WTC11 (cell line): ENCODE data around the gene OXT. TPM values are rescaled to one million over a fixed set of nuclear protein-coding genes. Genes with fewer than 3 reads are reported as not detected.

Experiments
- ATAC-seq: fragments of 200-7000 bp; cut with Tn5 transposase; 2 replicates; pipeline ENCODE4 v1.10.0; 2021; ENCODE audit warnings: mild to moderate bottlenecking, moderate library complexity
- CTCF ChIA-PET: fragments of 300-600 bp; sonication (Branson Sonifier 250); formaldehyde crosslinking; loops from one replicate; lab custom pipeline; 2021; ENCODE audit warnings: antibody characterized with exemption; lab: Charles Lee
- POLR2A ChIA-PET: fragments of 350-600 bp; sonication (Branson Sonifier 250); formaldehyde crosslinking; loops from one replicate; lab custom pipeline; 2021; ENCODE audit warnings: antibody characterized with exemption; lab: Charles Lee
- DNase-seq: peaks from one replicate; pipeline ENCODE4 v3.0.0; 2021; ENCODE audit warnings: low spot score
- H3K27ac Mint-ChIP-seq: 2 replicates; pipeline ENCODE4 v1.8.0; 2021; ENCODE audit warnings: mixed read lengths
- H3K27me3 Mint-ChIP-seq: 2 replicates; pipeline ENCODE4 v1.8.0; 2021; ENCODE audit warnings: low read depth, mild to moderate bottlenecking, moderate library complexity, mixed read lengths
- H3K36me3 Mint-ChIP-seq: 2 replicates; pipeline ENCODE4 v1.8.0; 2021; ENCODE audit warnings: mixed read lengths
- H3K4me1 Mint-ChIP-seq: 2 replicates; pipeline ENCODE4 v1.8.0; 2022; ENCODE audit warnings: mixed read lengths
- H3K4me3 Mint-ChIP-seq: 2 replicates; pipeline ENCODE4 v1.8.0; 2021; ENCODE audit warnings: mild to moderate bottlenecking, moderate library complexity, mixed read lengths
- H3K9me3 Mint-ChIP-seq: 2 replicates; pipeline ENCODE4 v1.8.0; 2021; ENCODE audit warnings: mixed read lengths
- AFF4 ChIP-seq: sonication (generic); formaldehyde crosslinking; IDR thresholded peaks from 2 replicates; pipeline ENCODE4 v1.8.1; 2023; ENCODE audit warnings: mild to moderate bottlenecking, missing genetic modification reagents, borderline replicate concordance
- AR ChIP-seq: fragments of 250-450 bp; sonication (Bioruptor Pico); IDR thresholded peaks from 2 replicates; pipeline ENCODE4 v1.9.0; 2021; ENCODE audit warnings: mild to moderate bottlenecking
- E2F5 ChIP-seq: sonication (generic); formaldehyde crosslinking; IDR thresholded peaks from 2 replicates; pipeline ENCODE4 v1.8.1; 2022; ENCODE audit warnings: mild to moderate bottlenecking, moderate library complexity, missing genetic modification reagents
- ERG ChIP-seq: fragments of 250-450 bp; sonication (Bioruptor Pico); IDR thresholded peaks from 2 replicates; pipeline ENCODE4 v1.8.0; 2021; ENCODE audit warnings: mild to moderate bottlenecking
- ETV6 ChIP-seq: sonication (generic); formaldehyde crosslinking; IDR thresholded peaks from 2 replicates; pipeline ENCODE4 v1.8.1; 2022; ENCODE audit warnings: mild to moderate bottlenecking, missing genetic modification reagents
- FOXK1 ChIP-seq: sonication (generic); formaldehyde crosslinking; IDR thresholded peaks from 2 replicates; pipeline ENCODE4 v1.8.0; 2022; ENCODE audit warnings: mild to moderate bottlenecking, moderate library complexity, missing genetic modification reagents
- GABPB1 ChIP-seq: sonication (generic); formaldehyde crosslinking; IDR thresholded peaks from 2 replicates; pipeline ENCODE4 v1.8.1; 2023; ENCODE audit warnings: mild to moderate bottlenecking, missing genetic modification reagents
- GRHL2 ChIP-seq: fragments of 250-450 bp; sonication (Bioruptor Pico); IDR thresholded peaks from 2 replicates; pipeline ENCODE4 v1.8.0; 2022; ENCODE audit warnings: mild to moderate bottlenecking, moderate library complexity; ENCODE audit not compliant: insufficient replicate concordance, severe bottlenecking
- IRF2 ChIP-seq: sonication (generic); formaldehyde crosslinking; IDR thresholded peaks from 2 replicates; pipeline ENCODE4 v1.8.0; 2022; ENCODE audit warnings: low read depth, missing genetic modification reagents, borderline replicate concordance
- NFE2L1 ChIP-seq: sonication (generic); formaldehyde crosslinking; IDR thresholded peaks from 2 replicates; pipeline ENCODE4 v1.8.1; 2023; ENCODE audit warnings: missing genetic modification reagents
- NR1H2 ChIP-seq: sonication (generic); formaldehyde crosslinking; IDR thresholded peaks from 2 replicates; pipeline ENCODE4 v1.9.0; 2021; ENCODE audit warnings: mild to moderate bottlenecking, moderate library complexity, missing genetic modification reagents
- NR3C1 ChIP-seq: sonication (generic); formaldehyde crosslinking; conservative IDR thresholded peaks from 2 replicates; pipeline ENCODE4 v1.8.1; 2023; ENCODE audit warnings: low read depth, mild to moderate bottlenecking, missing genetic modification reagents
- PREB ChIP-seq: sonication (generic); formaldehyde crosslinking; IDR thresholded peaks from 2 replicates; pipeline ENCODE4 v1.8.1; 2022; ENCODE audit warnings: mild to moderate bottlenecking, missing genetic modification reagents, moderate library complexity, borderline replicate concordance
- SOX15 ChIP-seq: fragments of 250-450 bp; sonication (Bioruptor Pico); IDR thresholded peaks from 2 replicates; pipeline ENCODE4 v1.9.0; 2021; ENCODE audit warnings: mild to moderate bottlenecking
- TCF7 ChIP-seq: sonication (generic); formaldehyde crosslinking; IDR thresholded peaks from 2 replicates; pipeline ENCODE4 v1.8.0; 2022; ENCODE audit warnings: mild to moderate bottlenecking, low read depth, missing genetic modification reagents, moderate library complexity
- USF2 ChIP-seq: sonication (generic); formaldehyde crosslinking; IDR thresholded peaks from 2 replicates; pipeline ENCODE4 v1.8.1; 2023; ENCODE audit warnings: mild to moderate bottlenecking, missing genetic modification reagents, moderate library complexity
- ZNF138 ChIP-seq: sonication (generic); formaldehyde crosslinking; conservative IDR thresholded peaks from 2 replicates; pipeline ENCODE4 v1.8.1; 2022; ENCODE audit warnings: mild to moderate bottlenecking, moderate library complexity, missing genetic modification reagents
- ZNF232 ChIP-seq: sonication (generic); formaldehyde crosslinking; IDR thresholded peaks from 2 replicates; pipeline ENCODE4 v1.8.0; 2022; ENCODE audit warnings: mild to moderate bottlenecking, missing genetic modification reagents
- ZNF512 ChIP-seq: sonication (generic); formaldehyde crosslinking; IDR thresholded peaks from 2 replicates; pipeline ENCODE4 v1.8.1; 2022; ENCODE audit warnings: missing genetic modification reagents, borderline replicate concordance
- ZSCAN18 ChIP-seq: fragments of 250-450 bp; sonication (Bioruptor Pico); IDR thresholded peaks from 2 replicates; pipeline ENCODE4 v2.1.2; 2022; ENCODE audit warnings: mild to moderate bottlenecking, moderate library complexity
- total RNA-seq: library from RNA; stranded (reverse); gene quantifications from 3 replicates; pipeline ENCODE4 v1.2.3, GENCODE V29; 2021

OXT gene
- total RNA-seq, 1 experiment from 2014 or later: not detected

GRCh38 chr20:3084283-3084985 lies 13.0 kb downstream of the OXT start, which contains the start of gene AVP:
TSS of gene AVP (minus strand) at chr20:3084724. CDS start at chr20:3084674, 50 bp downstream.
- no peak for ATAC-seq
- H3K4me3 Mint-ChIP-seq: peak within 1 kb of the TSS; percentile 60

More at GRCh38 chr20:3084283-3084985, 13.0 kb downstream of the OXT start, which contains the start of gene AVP:
- DNase-seq: no peak
- Mint-ChIP-seq H3K9me3 (no peaks in the 10 kb centered on the region), H3K27me3 (peaks cover 47% of the 10 kb centered on the region), H3K4me1 (peaks cover 7% of the 10 kb centered on the region; the same call in 1 of the 2 replicates), H3K27ac (no peak within 1 kb of the TSS), H3K36me3 (no peaks in the 10 kb centered on the region)
- POLR2A ChIA-PET: no interaction called here
- TF ChIP-seq ZSCAN18 (no peak), GABPB1 (CRISPR knock-in tag) (no peak), USF2 (CRISPR knock-in tag) (no peak), NR3C1 (CRISPR knock-in tag) (no peak), AFF4 (CRISPR knock-in tag) (no peak), IRF2 (CRISPR knock-in tag) (no peak), AR (CRISPR knock-in tag) (no peak), ZNF512 (CRISPR knock-in tag) (no peak), FOXK1 (no peak), ZNF232 (CRISPR knock-in tag) (no peak), SOX15 (CRISPR knock-in tag) (no peak), E2F5 (CRISPR knock-in tag) (no peak), ETV6 (CRISPR knock-in tag) (no peak), ERG (CRISPR knock-in tag) (no peak), NFE2L1 (CRISPR knock-in tag) (no peak), NR1H2 (CRISPR knock-in tag) (no peak), GRHL2 (no peak), ZNF138 (CRISPR knock-in tag) (no peak), TCF7 (CRISPR knock-in tag) (no peak), PREB (CRISPR knock-in tag) (no peak)
- CTCF ChIA-PET: interaction anchor here (1.5 kb wide), 1 partner anchor 15 kb away, joined by 5 read pairs; no protein-coding TSS in a partner anchor
